Stimulated activated CD4-positive, alpha-beta T cell treated with anti-CD3 and anti-CD28 coated beads, Interleukin-1b, Interleukin-23, amount 100 ng/mL, for 1 hour (primary cell): Measurements from ENCODE around the gene DALRD3.
A peak's percentile ranks its signal among the peaks of the same experiment; 100 is the strongest.
"Not testable (repeated sequence)": the region's sequence is repeated elsewhere in the genome, so short reads cannot be mapped to it uniquely, and the experiment has no call there.

Source experiments
- DNase-seq, 2 donors: peaks; one replicate each; pipeline ENCODE4 v3.0.0-alpha.2; 2020; ENCODE audit warnings: low read depth in 2 of 2

The DALRD3 gene

GRCh38 chr3:49021213-49021812 lies 2.9 kb upstream of the DALRD3 start:
- peak; percentile 95 to 97 for DNase-seq

GRCh38 chr3:49020330-49021212 lies 2.2 kb upstream of the DALRD3 start:
- no peak for DNase-seq

DNA sequence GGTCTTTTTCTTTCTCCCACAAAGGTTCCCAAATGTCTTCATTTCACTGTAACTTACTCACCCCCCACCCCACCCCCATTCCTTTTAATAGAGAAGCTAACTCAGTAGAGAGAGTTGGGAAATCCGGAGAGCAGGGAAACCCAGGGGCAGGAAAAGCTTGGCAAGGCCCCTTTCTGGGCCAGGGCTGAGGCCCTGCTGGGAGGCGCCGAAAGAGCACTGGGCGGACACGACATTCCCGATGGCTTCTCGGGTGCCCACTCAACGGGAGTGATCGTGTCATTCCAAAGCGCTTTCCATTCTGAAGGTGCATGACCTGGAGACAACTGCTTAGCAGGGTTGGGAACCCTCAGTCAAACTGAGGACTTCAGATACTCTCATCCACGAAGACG lies 1.6 kb upstream of the DALRD3 start:
- DNase-seq = no peak

DNA sequence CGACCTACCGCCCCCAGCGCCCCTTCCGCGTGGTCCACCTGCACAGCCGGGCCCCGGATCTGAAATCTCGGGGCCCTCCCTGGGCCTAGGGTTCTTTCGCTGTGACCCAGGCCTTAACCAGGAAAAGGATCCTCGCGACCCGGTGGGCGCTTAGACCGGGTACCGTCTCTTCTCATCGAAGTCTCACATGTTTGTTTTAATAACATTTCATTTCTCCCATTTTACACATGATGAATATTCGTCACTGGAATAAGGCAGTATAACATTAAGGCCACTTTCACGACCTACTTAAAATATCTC lies 277 bp upstream of the DALRD3 start:
- no peak for DNase-seq

DNA sequence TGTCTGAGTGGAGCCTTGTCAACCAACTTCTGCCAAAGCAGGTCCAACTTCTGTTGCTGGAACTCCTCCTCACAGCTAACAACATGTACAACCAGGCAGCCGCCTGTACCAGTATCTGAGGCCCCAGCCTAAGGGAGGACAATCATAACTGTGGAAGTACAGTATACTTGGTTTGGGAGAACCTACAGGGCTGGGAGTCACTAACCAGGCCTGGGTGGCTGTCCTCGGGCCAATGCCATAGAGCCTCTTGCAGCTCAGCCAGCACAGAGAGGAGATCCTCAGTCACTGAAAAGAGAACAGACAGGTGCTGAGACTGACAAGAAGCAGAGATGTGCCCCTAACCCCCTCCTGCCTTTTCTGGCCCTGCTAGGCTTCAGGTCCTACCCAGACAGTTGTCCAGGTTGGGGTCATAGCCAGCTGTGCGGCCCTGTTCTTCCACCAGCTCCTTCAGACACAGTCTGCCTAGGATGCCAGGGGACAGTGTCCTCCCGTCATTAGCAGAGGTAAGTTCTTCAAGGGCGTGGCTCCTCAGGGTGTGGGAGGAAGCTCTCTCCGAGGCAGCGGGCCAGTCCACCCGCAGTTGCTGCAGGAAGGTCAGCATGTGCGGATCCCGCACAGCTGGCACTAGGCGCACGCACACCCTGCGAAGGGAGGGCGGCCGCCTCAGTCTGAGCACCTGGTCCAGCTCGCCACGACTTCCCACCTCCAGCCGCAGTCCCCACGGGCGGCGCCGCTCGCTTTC lies 980 bp downstream of the DALRD3 start:
- no peak for DNase-seq

DNA sequence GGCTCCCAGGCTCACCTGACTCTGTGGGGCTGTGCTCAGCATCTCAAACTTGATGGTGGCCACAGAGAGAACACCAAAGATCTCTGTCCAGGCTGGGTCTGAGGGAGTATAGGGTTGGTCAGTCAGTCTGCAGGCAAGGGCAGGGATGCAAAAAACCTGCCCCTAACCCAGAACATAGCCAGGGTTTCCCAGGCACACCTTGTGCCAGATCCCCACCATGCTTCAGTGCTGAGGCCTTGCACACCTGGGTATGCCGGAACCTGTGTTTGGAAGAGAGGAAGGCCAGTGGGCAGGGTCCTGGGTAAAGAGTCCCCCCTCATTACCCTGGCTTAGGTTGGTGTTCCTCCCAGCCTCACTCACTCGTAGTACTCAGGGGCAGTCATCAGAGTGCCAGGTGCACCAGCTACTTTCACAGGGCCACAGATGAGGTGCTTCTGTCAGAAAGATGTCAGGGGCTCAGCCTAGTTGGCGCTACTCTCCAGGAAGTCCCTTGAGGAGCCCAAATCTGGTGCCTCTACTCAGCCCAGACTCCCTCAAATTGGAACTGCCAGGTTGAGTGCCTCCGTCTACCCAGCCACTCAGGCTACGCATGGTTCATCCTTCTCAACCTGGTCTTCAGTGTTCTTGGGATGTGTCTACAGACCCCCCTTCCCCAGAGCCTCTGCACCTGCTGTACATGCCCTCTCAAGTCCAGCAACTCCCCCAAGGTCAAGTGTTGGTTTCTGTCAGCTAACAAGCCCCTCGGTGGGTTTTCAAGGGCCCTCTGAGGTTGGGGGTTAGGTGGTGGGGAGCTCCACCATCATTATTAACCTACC lies 1.8 kb downstream of the DALRD3 start:
- DNase-seq = no peak

- no peak for DNase-seq
Observed at GRCh38 chr3:49015765-49016164, 2.6 kb downstream of the DALRD3 start.

DNA sequence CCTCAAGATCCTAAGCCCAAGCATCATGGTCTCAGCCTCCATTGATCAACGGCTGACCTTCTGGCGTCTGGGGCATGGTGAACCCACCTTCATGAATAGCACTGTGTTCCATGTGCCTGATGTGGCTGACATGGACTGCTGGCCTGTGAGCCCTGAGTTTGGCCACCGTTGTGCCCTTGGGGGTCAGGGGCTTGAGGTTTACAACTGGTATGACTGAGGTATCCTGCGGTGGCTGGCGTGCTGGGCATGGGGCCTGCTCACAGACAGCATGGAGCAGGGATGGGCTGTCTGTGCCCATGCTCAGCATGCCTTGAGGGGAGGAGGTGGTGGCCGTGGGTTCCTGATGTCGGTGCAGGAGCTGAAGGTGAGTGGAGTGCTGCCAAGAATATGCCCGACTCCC lies 3.3 kb downstream of the DALRD3 start:
- DNase-seq = no peak

- DNase-seq = no peak
Observed at GRCh38 chr3:49013738-49014660, 4.4 kb downstream of the DALRD3 start.

GRCh38 chr3:49013113-49013737 lies 5.2 kb downstream of the DALRD3 start:
- no peak for DNase-seq

DNA sequence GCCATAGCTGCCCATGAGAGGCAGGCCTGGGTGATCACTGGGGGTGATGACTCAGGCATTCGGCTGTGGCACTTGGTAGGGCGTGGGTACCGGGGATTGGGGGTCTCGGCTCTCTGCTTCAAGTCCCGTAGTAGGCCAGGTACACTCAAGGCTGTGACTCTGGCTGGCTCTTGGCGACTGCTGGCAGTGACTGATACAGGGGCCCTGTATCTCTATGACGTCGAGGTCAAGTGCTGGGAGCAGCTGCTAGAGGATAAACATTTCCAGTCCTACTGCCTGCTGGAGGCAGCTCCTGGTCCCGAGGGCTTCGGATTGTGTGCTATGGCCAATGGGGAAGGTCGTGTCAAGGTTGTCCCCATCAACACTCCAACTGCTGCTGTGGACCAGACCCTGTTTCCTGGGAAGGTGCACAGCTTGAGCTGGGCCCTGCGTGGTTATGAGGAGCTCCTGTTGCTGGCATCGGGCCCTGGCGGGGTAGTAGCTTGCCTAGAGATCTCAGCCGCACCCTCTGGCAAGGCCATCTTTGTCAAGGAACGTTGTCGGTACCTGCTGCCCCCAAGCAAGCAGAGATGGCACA lies 5.9 kb downstream of the DALRD3 start:
- no peak for DNase-seq

GRCh38 chr3:49009396-49009795 lies 9.0 kb downstream of the DALRD3 start:
- no peak for DNase-seq

GRCh38 chr3:49008627-49009026 lies 9.8 kb downstream of the DALRD3 start:
- DNase-seq = not testable (repeated sequence)

DNA sequence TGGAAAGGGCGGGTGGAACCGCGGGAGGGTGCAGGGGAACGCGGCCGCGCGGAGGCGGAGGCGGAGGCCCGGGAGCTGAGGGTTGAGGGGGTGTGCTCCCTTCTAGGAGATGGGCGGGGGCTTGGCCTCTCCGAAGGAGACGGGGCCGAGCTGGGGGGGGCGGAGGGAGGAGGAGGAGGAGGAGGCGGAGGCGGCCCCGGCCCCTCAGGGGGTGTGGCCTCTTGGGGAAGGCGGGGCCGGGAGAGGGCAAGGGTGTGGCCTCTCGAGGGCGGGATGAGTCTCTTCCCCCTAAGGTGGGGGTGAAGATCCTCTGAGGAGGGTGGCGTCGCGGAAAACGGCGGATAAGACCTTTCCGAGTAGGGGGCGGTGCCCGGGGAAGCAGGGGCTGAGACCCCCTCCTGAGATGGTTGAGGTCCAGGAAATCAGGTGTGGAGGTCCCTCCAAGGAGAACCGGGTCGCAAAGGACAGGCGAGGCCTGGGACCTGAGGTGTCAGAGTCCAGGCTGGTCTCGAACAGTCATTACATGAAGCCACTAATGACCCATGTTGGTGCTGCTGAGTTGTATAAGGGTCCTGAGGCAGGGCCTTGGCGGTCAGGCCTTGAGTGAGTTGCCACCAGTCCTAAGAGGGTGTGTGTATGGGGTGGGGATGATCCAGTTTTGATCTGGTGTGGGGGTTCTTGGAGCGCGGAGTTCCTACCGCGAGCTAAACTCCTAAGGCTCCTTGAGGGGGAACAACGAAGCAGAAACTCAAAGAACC lies 10.4 kb downstream of the DALRD3 start:
- peak; percentile 75 to 81 for DNase-seq

DNA sequence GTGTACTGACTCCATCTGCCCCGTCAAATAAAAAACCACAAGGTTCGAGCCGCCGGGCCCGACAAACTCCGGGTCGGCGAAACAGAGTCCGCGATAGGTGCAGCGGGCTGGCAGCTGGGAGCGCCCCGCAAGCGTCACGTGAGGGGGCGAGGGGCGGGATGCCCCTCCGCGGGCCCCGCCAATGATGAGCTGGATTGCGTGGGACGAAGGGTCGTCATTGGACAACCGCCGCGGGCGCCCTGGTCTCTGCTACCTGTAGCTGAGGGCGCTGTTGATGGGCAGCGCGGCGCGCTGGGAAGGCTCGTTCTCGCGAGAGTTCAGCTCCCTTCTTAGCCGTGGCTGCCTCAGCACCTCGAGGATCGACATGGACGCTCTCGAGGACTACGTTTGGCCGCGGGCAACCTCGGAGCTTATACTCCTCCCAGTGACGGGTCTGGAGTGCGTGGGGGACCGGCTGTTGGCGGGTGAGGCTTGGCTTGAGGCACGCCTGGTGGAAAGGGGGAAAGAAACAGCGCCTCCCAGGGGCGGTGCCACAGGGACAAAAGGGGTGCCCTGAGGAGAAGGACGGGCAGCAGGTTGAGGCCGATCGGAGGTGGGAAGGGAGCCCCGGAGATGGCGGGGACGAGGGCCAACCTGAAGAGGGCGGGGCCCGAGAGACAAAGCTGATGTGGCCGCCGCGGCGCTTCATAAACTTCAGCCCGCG lies 11.2 kb downstream of the DALRD3 start, which contains the start of gene WDR6:
WDR6 (plus strand) TSS at position 324 of the 703 bp plus-strand sequence; CDS start at position 365, 41 bp downstream.
- peak; percentile 91 to 94 for DNase-seq

DNA sequence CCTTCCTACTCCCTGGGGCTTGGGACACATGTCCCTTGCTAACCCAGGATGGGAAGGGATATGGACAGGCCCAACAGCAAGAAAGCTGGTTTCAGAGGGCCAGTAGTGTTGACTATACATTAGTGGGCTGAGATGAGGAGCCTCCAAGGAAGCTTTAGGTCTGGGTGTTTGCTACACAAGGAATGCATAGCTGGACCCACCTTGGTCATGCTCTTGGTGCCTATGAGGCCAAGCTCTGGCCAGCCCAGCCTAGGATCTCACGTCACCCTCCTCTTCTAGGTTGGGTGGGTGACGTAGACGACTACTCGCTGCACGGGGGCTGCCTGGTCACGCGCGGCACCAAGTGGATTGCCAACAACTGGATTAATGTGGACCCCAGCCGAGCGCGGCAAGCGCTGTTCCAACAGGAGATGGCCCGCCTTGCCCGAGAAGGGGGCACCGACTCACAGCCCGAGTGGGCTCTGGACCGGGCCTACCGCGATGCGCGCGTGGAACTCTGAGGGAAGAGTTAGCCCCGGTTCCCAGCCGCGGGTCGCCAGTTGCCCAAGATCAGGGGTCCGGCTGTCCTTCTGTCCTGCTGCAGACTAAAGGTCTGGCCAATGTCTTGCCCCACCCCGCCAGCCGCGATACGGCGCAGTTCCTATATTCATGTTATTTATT lies 11.8 kb downstream of the DALRD3 start:
- DNase-seq = no peak

DNA sequence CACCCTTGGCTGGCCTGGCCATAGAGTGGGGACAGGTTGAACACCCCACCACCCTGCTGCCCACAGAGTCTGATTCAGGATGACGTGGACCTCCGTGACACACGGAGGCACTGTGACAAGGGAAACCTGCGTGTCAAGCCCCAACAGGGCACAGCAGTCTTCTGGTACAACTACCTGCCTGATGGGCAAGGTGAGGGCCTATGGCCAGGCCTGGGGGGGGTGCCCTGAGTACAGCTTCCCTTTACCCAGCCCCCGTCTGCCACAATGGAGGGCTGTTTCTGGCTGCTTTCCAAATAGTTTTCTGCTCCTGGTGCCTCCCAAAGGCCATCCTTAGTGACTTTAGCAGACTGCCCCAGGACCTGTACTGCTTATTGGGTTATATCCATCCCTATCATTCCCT lies 12.4 kb downstream of the DALRD3 start:
- DNase-seq = no peak

DNA sequence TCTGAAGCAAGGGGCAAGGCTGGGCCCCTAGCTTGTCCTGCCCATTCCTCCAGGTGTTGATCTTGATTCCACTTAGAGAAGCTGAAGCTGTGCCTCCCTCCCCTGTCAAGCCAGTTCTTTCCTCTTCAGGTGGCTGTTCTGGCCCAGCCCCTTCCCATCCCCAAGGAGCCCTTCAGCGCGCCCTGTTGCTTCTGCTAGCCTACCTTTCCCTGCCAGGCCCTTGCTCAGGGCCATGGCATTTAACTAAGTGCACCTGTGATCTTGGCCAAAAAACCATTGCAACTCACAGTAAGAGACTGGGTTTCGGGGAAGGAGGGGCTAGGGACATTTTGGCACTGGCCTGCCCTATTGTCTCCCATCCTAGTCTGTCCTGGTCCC lies 13.1 kb downstream of the DALRD3 start:
- no peak for DNase-seq
